Measurements from ENCODE around the gene PDGFD.

PDGFD gene

GRCh38 chr11:103920449-103920848 lies 243.5 kb downstream of the PDGFD start:
- no peak overlapping the region for H3K4me3 ChIP-seq (replicated peaks; ENCODE audit: low read depth, low read length)
- TF ChIP-seq, protein P1, sequence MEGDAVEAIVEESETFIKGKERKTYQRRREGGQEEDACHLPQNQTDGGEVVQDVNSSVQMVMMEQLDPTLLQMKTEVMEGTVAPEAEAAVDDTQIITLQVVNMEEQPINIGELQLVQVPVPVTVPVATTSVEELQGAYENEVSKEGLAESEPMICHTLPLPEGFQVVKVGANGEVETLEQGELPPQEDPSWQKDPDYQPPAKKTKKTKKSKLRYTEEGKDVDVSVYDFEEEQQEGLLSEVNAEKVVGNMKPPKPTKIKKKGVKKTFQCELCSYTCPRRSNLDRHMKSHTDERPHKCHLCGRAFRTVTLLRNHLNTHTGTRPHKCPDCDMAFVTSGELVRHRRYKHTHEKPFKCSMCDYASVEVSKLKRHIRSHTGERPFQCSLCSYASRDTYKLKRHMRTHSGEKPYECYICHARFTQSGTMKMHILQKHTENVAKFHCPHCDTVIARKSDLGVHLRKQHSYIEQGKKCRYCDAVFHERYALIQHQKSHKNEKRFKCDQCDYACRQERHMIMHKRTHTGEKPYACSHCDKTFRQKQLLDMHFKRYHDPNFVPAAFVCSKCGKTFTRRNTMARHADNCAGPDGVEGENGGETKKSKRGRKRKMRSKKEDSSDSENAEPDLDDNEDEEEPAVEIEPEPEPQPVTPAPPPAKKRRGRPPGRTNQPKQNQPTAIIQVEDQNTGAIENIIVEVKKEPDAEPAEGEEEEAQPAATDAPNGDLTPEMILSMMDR (IDR thresholded peaks at IDR 0.05; ENCODE audit: low read depth, low read length, missing control alignments): no peak
- no peak for DNase-seq (ENCODE audit: extremely low read depth, low read depth)

DNA sequence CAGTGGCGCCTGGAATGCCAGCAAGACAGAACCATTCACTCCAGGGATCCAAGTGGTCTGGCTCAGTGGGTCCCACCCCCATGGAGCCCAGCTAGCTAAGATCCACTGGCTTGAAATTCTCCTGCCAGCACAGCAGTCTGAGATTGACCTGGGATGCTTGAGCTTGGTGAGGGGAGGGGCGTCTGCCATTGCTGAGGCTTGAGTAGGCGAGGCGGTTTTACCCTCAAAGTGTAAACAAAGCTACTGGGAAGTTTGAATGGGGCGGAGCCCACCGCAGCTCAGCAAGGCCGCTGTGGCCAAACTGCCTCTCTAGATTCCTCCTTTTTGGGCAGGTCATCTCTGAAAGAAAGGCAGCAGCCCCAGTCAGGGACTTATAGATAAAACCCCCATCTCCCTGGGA lies 253.2 kb downstream of the PDGFD start:
- H3K4me3 ChIP-seq (replicated peaks; ENCODE audit: low read depth, low read length): no peak overlapping the region
- TF ChIP-seq, protein P1 (IDR thresholded peaks at IDR 0.05; ENCODE audit: low read depth, low read length, missing control alignments): no peak
- DNase-seq (ENCODE audit: extremely low read depth, low read depth): no peak

GRCh38 chr11:103907548-103908455 lies 256.1 kb downstream of the PDGFD start:
- no peak for DNase-seq (ENCODE audit: extremely low read depth, low read depth)
- TF ChIP-seq, protein P1 (IDR thresholded peaks at IDR 0.05; ENCODE audit: low read depth, low read length, missing control alignments): no peak
- no peak overlapping the region for H3K4me3 ChIP-seq (replicated peaks; ENCODE audit: low read depth, low read length)

GRCh38 chr11:103907136-103907535 lies 256.8 kb downstream of the PDGFD start:
- no peak overlapping the region for H3K4me3 ChIP-seq (replicated peaks; ENCODE audit: low read depth, low read length)
- TF ChIP-seq, protein P1 (IDR thresholded peaks at IDR 0.05; ENCODE audit: low read depth, low read length, missing control alignments): no peak
- no peak for DNase-seq (ENCODE audit: extremely low read depth, low read depth)

DNA sequence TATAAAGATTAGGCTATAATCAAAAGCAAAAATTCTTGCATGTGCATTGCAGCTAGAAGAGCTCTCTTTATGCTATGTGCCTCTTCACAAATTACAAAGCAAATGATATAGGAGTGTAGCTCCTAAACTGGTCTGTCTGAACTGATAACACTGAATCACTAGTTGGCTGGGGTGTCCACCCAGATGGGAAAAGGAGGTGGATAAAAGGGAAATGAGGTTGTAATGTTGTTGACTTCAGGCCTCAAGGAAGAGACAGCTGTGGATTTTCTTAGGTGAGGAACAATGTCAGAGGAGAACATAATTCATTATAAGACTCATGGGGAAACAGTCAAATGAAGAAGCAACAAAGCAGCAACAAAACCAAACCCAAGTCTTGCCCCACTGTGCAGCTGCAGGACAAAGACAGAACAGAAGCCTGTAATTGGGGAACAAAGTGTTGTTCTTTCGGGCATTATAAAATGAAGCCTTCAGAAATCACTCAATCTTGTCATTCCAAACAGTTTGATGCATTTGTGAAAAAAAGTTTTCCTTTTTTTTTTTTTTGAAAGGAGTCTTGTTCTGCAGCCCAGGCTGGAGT lies 257.6 kb downstream of the PDGFD start:
- TF ChIP-seq, protein P1 (IDR thresholded peaks at IDR 0.05; ENCODE audit: low read depth, low read length, missing control alignments): no peak
- DNase-seq (ENCODE audit: extremely low read depth, low read depth): no peak
- H3K4me3 ChIP-seq (replicated peaks; ENCODE audit: low read depth, low read length): no peak overlapping the region

DNA sequence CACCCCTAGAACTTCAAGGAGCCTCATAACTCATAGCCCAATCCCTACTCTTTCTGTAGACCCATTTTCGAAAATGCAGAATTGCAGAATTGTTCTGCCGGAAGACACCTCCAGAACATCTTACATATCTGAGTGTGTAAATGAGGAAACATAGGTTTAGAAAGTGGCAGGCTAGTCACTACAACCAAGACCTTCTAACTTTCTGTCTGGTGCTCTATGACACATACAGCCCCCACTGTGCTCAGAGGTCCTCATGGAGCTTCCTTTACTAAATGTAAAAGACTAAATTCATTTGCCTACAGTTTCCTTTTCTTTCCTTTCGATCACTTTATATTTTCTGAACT lies 259.7 kb downstream of the PDGFD start:
- TF ChIP-seq, protein P1 (IDR thresholded peaks at IDR 0.05; ENCODE audit: low read depth, low read length, missing control alignments): no peak
- no peak overlapping the region for H3K4me3 ChIP-seq (replicated peaks; ENCODE audit: low read depth, low read length)
- DNase-seq (ENCODE audit: extremely low read depth, low read depth): no peak

Data from HFF-Myc (cell line).